Caco-2 (cell line): ENCODE measurements around the gene KIF22. TPM values are rescaled to one million over a fixed set of nuclear protein-coding genes. Genes with fewer than 3 reads are reported as not detected.

Experiments
- BruUV-seq: library from RNA; stranded (reverse); fragments of 400-500 nt; replicated peaks from 2 replicates; lab custom pipeline; 2021; lab: Mats Ljungman, UMichigan
- CTCF ChIA-PET: fragments of 300-600 bp; sonication (Branson Sonifier 250); formaldehyde crosslinking; loops from one replicate; lab custom pipeline; 2022; ENCODE audit warnings: antibody characterized with exemption; lab: Charles Lee
- POLR2A ChIA-PET: fragments of 300-600 bp; sonication (Branson Sonifier 250); formaldehyde crosslinking; loops from one replicate; lab custom pipeline; 2022; ENCODE audit warnings: antibody characterized with exemption; lab: Charles Lee
- DNase-seq, 2 experiments: peaks; one replicate each; pipeline versions ENCODE4 v3.0.0 to v3.0.0-alpha.2; 2020 to 2022
- H3K27me3 ChIP-seq: replicated peaks from 2 replicates; pipeline ENCODE4 v1.6.0; 2011; ENCODE audit warnings: low read length; ENCODE audit not compliant: control insufficient read depth, insufficient read depth
- H3K36me3 ChIP-seq: 2 replicates; pipeline ENCODE4 v1.5.1; 2011; ENCODE audit warnings: low read length; ENCODE audit not compliant: control insufficient read depth, insufficient read depth
- H3K4me1 ChIP-seq: fragments of 250-450 bp; sonication (Bioruptor Pico); 2 replicates; pipeline ENCODE4 v1.5.1; 2020; ENCODE audit warnings: mild to moderate bottlenecking
- H3K4me3 ChIP-seq: 2 replicates; pipeline ENCODE4 v1.5.1; 2011; ENCODE audit warnings: low read depth, mild to moderate bottlenecking, control low read depth, low read length
- H3K9me3 ChIP-seq: fragments of 250-450 bp; sonication (Bioruptor Pico); 2 replicates; pipeline ENCODE4 v1.5.1; 2020; ENCODE audit warnings: mild to moderate bottlenecking, moderate library complexity
- H3K27ac Mint-ChIP-seq: one replicate; pipeline ENCODE4 v1.8.0; 2022; ENCODE audit warnings: mixed read lengths; ENCODE audit not compliant: unreplicated experiment
- H3K27me3 Mint-ChIP-seq: one replicate; pipeline ENCODE4 v1.8.0; 2022; ENCODE audit warnings: mixed read lengths; ENCODE audit not compliant: insufficient read depth, unreplicated experiment
- H3K36me3 Mint-ChIP-seq: one replicate; pipeline ENCODE4 v1.8.0; 2022; ENCODE audit warnings: mild to moderate bottlenecking, mixed read lengths; ENCODE audit not compliant: insufficient read depth, unreplicated experiment
- H3K4me1 Mint-ChIP-seq: one replicate; pipeline ENCODE4 v1.8.0; 2022; ENCODE audit warnings: low read depth, mixed read lengths; ENCODE audit not compliant: unreplicated experiment
- H3K4me3 Mint-ChIP-seq: one replicate; pipeline ENCODE4 v1.8.0; 2022; ENCODE audit warnings: mild to moderate bottlenecking, moderate library complexity, mixed read lengths; ENCODE audit not compliant: unreplicated experiment
- H3K9me3 Mint-ChIP-seq: one replicate; pipeline ENCODE4 v1.8.0; 2022; ENCODE audit warnings: mixed read lengths; ENCODE audit not compliant: unreplicated experiment
- intact Hi-C: fragments of 100-400 bp; cut with micrococcal nuclease; formaldehyde crosslinking; loops from one replicate; pipeline ENCODE4 v1.10.0; 2022; ENCODE audit not compliant: unreplicated experiment
- total RNA-seq: library from RNA; stranded (reverse); gene quantifications from 2 replicates; pipeline ENCODE4 v1.2.3, GENCODE V29; 2022
- TF ChIP-seq, protein P1 (sequence below), 2 experiments: fragments of 200-600 bp in 1 of 2; IDR thresholded peaks; 1 replicate in 1 of 2; 2 replicates in 1 of 2; pipeline versions ENCODE4 v1.5.1 to v1.8.0; 2011 to 2022; ENCODE audit warnings: antibody characterized with exemption in 1 of 2, control low read depth in 1 of 2, inconsistent platforms in 1 of 2, low read depth in 1 of 2, low read length in 1 of 2, mild to moderate bottlenecking in 1 of 2, moderate library complexity in 1 of 2; ENCODE audit not compliant: insufficient read depth in 1 of 2, severe bottlenecking in 1 of 2, unreplicated experiment in 1 of 2

KIF22 gene
- total RNA-seq, 1 experiment from 2014 or later = 152 TPM

- ChIA-PET CTCF (no interaction called here), POLR2A (no interaction called here)
- no peaks in the 10 kb centered on the region for H3K27me3 Mint-ChIP-seq
- no peaks in the 10 kb centered on the region for H3K27me3 ChIP-seq
- H3K27ac Mint-ChIP-seq = no peak overlapping the region
- DNase-seq = no peak
- peaks cover 1% of the 10 kb centered on the region; the same call in 1 of the 2 replicates for H3K36me3 ChIP-seq
- peaks cover 8% of the 10 kb centered on the region for H3K36me3 Mint-ChIP-seq
- intact Hi-C loops = no loop called here
- no peaks in the 10 kb centered on the region for H3K9me3 ChIP-seq
- BruUV-seq = no TSS peak
- H3K9me3 Mint-ChIP-seq = peaks cover 9% of the 10 kb centered on the region
- TF ChIP-seq, protein P1, sequence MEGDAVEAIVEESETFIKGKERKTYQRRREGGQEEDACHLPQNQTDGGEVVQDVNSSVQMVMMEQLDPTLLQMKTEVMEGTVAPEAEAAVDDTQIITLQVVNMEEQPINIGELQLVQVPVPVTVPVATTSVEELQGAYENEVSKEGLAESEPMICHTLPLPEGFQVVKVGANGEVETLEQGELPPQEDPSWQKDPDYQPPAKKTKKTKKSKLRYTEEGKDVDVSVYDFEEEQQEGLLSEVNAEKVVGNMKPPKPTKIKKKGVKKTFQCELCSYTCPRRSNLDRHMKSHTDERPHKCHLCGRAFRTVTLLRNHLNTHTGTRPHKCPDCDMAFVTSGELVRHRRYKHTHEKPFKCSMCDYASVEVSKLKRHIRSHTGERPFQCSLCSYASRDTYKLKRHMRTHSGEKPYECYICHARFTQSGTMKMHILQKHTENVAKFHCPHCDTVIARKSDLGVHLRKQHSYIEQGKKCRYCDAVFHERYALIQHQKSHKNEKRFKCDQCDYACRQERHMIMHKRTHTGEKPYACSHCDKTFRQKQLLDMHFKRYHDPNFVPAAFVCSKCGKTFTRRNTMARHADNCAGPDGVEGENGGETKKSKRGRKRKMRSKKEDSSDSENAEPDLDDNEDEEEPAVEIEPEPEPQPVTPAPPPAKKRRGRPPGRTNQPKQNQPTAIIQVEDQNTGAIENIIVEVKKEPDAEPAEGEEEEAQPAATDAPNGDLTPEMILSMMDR (IDR thresholded peaks at IDR 0.05; ENCODE audit: insufficient read depth in 1 of 2, low read depth in 1 of 2, low read length in 1 of 2, severe bottlenecking in 1 of 2, unreplicated experiment in 1 of 2) = no peak
- H3K4me3 ChIP-seq = no peak overlapping the region
- peaks cover 35% of the 10 kb centered on the region for H3K4me1 ChIP-seq
- peaks cover 32% of the 10 kb centered on the region for H3K4me1 Mint-ChIP-seq
- no peak overlapping the region for H3K4me3 Mint-ChIP-seq
These were observed 28.7 kb upstream of the KIF22 start for GRCh38 chr16:29761882-29762281.

- ChIA-PET POLR2A (no interaction called here), CTCF (no interaction called here)
- H3K27me3 Mint-ChIP-seq = no peaks in the 10 kb centered on the region
- Histone ChIP-seq H3K4me3 (no peak overlapping the region), H3K36me3 (peaks cover 1% of the 10 kb centered on the region; the same call in 1 of the 2 replicates), H3K4me1 (peaks cover 23% of the 10 kb centered on the region), H3K9me3 (no peaks in the 10 kb centered on the region), H3K27me3 (no peaks in the 10 kb centered on the region)
- peaks cover 31% of the 10 kb centered on the region for H3K4me1 Mint-ChIP-seq
- intact Hi-C loops = no loop called here
- TF ChIP-seq, protein P1 (IDR thresholded peaks at IDR 0.05; ENCODE audit: insufficient read depth in 1 of 2, low read depth in 1 of 2, low read length in 1 of 2, severe bottlenecking in 1 of 2, unreplicated experiment in 1 of 2) = no peak
- peaks cover 9% of the 10 kb centered on the region for H3K9me3 Mint-ChIP-seq
- H3K4me3 Mint-ChIP-seq = no peak overlapping the region
- no peak overlapping the region for H3K27ac Mint-ChIP-seq
- no peaks in the 10 kb centered on the region for H3K36me3 Mint-ChIP-seq
- no TSS peak for BruUV-seq
- no peak for DNase-seq
These were observed 27.2 kb upstream of the KIF22 start for GRCh38 chr16:29763326-29763725.

DNA sequence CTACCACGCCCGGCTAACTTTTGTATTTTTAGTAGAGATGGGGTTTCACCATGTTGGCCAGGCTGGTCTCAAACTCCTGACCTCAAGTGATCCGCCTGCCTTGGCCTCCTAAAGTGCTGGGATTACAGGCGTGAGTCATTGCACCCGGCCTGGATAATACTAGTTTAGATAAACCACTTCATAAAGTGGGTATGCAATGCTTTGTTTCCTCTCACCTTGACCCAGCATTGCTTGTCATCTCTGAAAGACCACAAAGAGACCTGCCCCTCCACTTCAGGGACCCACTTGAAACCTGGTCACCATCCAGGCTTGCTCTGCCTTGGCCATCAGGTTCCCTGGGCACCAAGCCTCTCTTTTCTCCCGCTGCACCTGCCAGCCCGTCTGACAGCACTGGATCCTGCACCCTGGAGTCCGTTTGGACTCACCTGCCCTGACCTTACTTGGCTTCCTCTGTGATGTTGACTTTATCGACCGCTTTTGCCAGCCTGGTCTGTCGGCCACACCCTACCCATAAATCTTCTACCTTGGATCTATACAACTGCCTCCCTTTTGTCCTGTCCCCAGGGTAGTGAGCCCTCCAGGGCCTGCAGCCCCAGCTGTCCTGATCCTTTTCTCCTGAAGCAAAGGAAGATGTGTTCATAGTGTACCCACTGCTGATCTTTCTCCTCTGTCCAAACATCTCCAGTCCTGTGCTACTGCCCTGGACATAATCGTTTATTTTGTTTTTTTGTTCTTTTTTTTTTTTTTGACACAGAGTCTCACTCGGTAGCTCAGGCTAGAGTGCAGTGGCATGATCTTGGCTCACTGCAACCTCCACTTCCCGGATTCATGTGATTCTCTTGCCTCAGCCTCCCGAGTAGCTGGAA lies 25.2 kb upstream of the KIF22 start:
- peak; percentile 42 to 63 for DNase-seq
- no peaks in the 10 kb centered on the region for H3K27me3 ChIP-seq
- TF ChIP-seq, protein P1 (IDR thresholded peaks at IDR 0.05; ENCODE audit: insufficient read depth in 1 of 2, low read depth in 1 of 2, low read length in 1 of 2, severe bottlenecking in 1 of 2, unreplicated experiment in 1 of 2) = no peak
- no TSS peak for BruUV-seq
- peaks cover 1% of the 10 kb centered on the region; the same call in 1 of the 2 replicates for H3K36me3 ChIP-seq
- Mint-ChIP-seq H3K27me3 (no peaks in the 10 kb centered on the region), H3K4me3 (peak overlapping the region; percentile 9), H3K4me1 (peaks cover 27% of the 10 kb centered on the region), H3K27ac (peak overlapping the region; percentile 70), H3K36me3 (no peaks in the 10 kb centered on the region), H3K9me3 (no peaks in the 10 kb centered on the region)
- intact Hi-C loops = no loop called here
- POLR2A ChIA-PET = interaction anchor here (0.6 kb wide), 1 partner anchor 134 kb away, joined by 3 read pairs; the partner anchor contains the start of gene SEZ6L2
- no peak overlapping the region for H3K4me3 ChIP-seq
- CTCF ChIA-PET = interaction anchor here (0.6 kb wide), 1 partner anchor 25 kb away, joined by 5 read pairs; the partner anchor contains the start of gene KIF22
- H3K4me1 ChIP-seq = peaks cover 15% of the 10 kb centered on the region
- H3K9me3 ChIP-seq = no peaks in the 10 kb centered on the region
